Endodermal cell (in vitro differentiated cells): ENCODE measurements around the gene CPEB2. TPM values are rescaled to one million over a fixed set of nuclear protein-coding genes. Genes with fewer than 3 reads are reported as not detected.
A peak's percentile ranks its signal among the peaks of the same experiment; 100 is the strongest.

Experiments used
- DNase-seq: peaks from one replicate; pipeline ENCODE4 v3.0.0-alpha.2; 2017
- H3K27ac ChIP-seq: 2 replicates; pipeline ENCODE4 v1.5.1; 2013; ENCODE audit warnings: mild to moderate bottlenecking, low read depth, low read length, moderate library complexity
- H3K27me3 ChIP-seq: 2 replicates; pipeline ENCODE4 v1.6.1; 2013; ENCODE audit warnings: mild to moderate bottlenecking, low read length, moderate library complexity; ENCODE audit not compliant: insufficient read depth, control insufficient read depth, poor library complexity, severe bottlenecking
- H3K36me3 ChIP-seq: 2 replicates; pipeline ENCODE4 v1.7.0; 2013; ENCODE audit warnings: mild to moderate bottlenecking, low read length, moderate library complexity; ENCODE audit not compliant: control insufficient read depth, insufficient read depth
- H3K4me1 ChIP-seq: one replicate; pipeline ENCODE4 v1.7.0; 2013; ENCODE audit warnings: low read length; ENCODE audit not compliant: control insufficient read depth, insufficient read depth
- H3K4me3 ChIP-seq: 2 replicates; pipeline ENCODE4 v1.5.1; 2013; ENCODE audit warnings: mild to moderate bottlenecking, low read length, moderate library complexity
- H3K9ac ChIP-seq: 2 replicates; pipeline ENCODE4 v1.6.1; 2013; ENCODE audit warnings: mild to moderate bottlenecking, low read length, moderate library complexity; ENCODE audit not compliant: poor library complexity, severe bottlenecking; ENCODE audit errors: extremely low read depth
- H3K9me3 ChIP-seq: 2 replicates; pipeline ENCODE4 v1.6.1; 2013; ENCODE audit warnings: mild to moderate bottlenecking, low read length, moderate library complexity; ENCODE audit not compliant: control insufficient read depth
- H3K27ac Mint-ChIP-seq: 2 replicates; pipeline ENCODE4 v1.8.0; 2020; ENCODE audit warnings: mixed read lengths
- H3K27me3 Mint-ChIP-seq: 2 replicates; pipeline ENCODE4 v1.8.0; 2021; ENCODE audit warnings: mild to moderate bottlenecking, mixed read lengths; ENCODE audit not compliant: insufficient read depth
- H3K36me3 Mint-ChIP-seq: 2 replicates; pipeline ENCODE4 v1.8.0; 2020; ENCODE audit warnings: low read depth, mixed read lengths
- H3K4me1 Mint-ChIP-seq: 2 replicates; pipeline ENCODE4 v1.8.0; 2020; ENCODE audit warnings: mixed read lengths
- H3K4me3 Mint-ChIP-seq: 2 replicates; pipeline ENCODE4 v1.8.0; 2020; ENCODE audit warnings: mild to moderate bottlenecking, moderate library complexity, mixed read lengths
- H3K9me3 Mint-ChIP-seq: 2 replicates; pipeline ENCODE4 v1.8.0; 2020; ENCODE audit warnings: mild to moderate bottlenecking, mixed read lengths
- WGBS, 2 experiments: methylation state at CpG; one replicate each; pipeline versions ENCODE4 v1.1.5 to v1.1.7; 2013; ENCODE audit warnings: missing lambda C conversion rate in 2 of 2, mixed read lengths in 1 of 2; ENCODE audit not compliant: insufficient coverage in 1 of 2, insufficient read length in 1 of 2; 5-methylcytosine and 5-hydroxymethylcytosine counted together
- total RNA-seq, 2 donors: library from RNA; stranded (reverse); fragmentation: NEBNext Ultra II Directional in 1 of 2; extraction: Animal tissue kit (Norgen Biotek cat#: 25700) in 1 of 2; gene quantifications; 2 replicates in 1 of 2; 3 replicates in 1 of 2; pipeline ENCODE4 v1.2.1, GENCODE V29; 2021
- TF ChIP-seq, protein P1 (sequence below): fragments of 200-600 bp; sonication (generic); conservative IDR thresholded peaks from 2 replicates; pipeline ENCODE4 v1.5.0; 2021; ENCODE audit warnings: antibody characterized with exemption, mild to moderate bottlenecking

The CPEB2 gene
- total RNA-seq, 2 donors from 2014 or later = 4.8 to 8.6 TPM

DNA sequence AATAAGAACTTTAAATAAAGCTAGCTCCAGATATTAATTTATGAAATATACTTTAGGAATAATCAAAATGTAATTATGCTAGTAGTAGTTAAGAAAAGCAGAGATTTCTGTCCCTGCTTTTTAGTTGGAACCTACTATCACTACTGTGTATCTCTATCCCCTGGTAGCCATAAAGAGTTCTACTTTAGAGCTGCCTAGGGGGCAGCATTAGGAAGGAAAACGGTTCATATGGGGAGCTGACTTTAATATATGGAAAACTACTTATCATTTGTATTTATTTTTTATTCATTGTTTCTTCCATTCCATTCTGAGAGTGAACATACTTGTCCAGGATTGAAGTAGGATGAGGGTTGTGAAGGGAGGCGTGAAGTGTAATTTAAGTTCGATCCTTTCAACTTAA, 40.9 kb downstream of the CPEB2 start:
- H3K9ac ChIP-seq = no peak overlapping the region
- no peak for DNase-seq
- peaks cover 4% of the 10 kb centered on the region for H3K36me3 ChIP-seq
- Mint-ChIP-seq H3K36me3 (no peaks in the 10 kb centered on the region), H3K4me3 (no peak overlapping the region), H3K9me3 (no peaks in the 10 kb centered on the region), H3K27ac (no peak overlapping the region), H3K27me3 (no peaks in the 10 kb centered on the region), H3K4me1 (no peaks in the 10 kb centered on the region)
- H3K4me3 ChIP-seq = no peak overlapping the region
- no peaks in the 10 kb centered on the region for H3K9me3 ChIP-seq
- WGBS, 2 experiments = 67% methylated on average over 1 of the region's 3 CpGs; no CpG with 5 or more reads in 1 of the 2 experiments
- TF ChIP-seq, protein P1, sequence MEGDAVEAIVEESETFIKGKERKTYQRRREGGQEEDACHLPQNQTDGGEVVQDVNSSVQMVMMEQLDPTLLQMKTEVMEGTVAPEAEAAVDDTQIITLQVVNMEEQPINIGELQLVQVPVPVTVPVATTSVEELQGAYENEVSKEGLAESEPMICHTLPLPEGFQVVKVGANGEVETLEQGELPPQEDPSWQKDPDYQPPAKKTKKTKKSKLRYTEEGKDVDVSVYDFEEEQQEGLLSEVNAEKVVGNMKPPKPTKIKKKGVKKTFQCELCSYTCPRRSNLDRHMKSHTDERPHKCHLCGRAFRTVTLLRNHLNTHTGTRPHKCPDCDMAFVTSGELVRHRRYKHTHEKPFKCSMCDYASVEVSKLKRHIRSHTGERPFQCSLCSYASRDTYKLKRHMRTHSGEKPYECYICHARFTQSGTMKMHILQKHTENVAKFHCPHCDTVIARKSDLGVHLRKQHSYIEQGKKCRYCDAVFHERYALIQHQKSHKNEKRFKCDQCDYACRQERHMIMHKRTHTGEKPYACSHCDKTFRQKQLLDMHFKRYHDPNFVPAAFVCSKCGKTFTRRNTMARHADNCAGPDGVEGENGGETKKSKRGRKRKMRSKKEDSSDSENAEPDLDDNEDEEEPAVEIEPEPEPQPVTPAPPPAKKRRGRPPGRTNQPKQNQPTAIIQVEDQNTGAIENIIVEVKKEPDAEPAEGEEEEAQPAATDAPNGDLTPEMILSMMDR = peak; percentile 67
- H3K27ac ChIP-seq = no peak overlapping the region
- no peaks in the 10 kb centered on the region for H3K27me3 ChIP-seq
- no peaks in the 10 kb centered on the region for H3K4me1 ChIP-seq

DNA sequence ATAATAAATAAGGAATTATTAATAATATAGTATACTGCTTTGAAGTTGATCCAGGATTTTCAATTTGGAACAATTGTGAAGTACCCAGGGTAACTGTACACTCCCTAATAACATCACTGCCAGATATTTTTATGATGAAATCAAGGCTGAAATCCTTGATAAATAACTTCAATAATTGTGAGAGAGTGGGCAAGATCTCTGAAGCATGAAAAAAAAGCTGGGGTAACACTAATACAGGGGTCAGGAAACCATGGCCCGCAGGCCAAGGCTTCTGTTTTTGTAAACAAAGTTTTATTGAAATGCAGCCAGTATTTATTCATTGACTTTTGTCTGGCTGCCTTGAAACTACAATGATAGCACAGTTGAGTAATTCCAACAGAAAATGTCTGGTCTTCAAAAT, 41.6 kb downstream of the CPEB2 start:
- no peak overlapping the region for H3K4me3 Mint-ChIP-seq
- WGBS, 2 experiments = 100% methylated on average over 1 of the region's 1 CpG
- H3K27me3 Mint-ChIP-seq = no peaks in the 10 kb centered on the region
- H3K4me1 Mint-ChIP-seq = no peaks in the 10 kb centered on the region
- no peaks in the 10 kb centered on the region for H3K4me1 ChIP-seq
- no peaks in the 10 kb centered on the region for H3K36me3 Mint-ChIP-seq
- no peak overlapping the region for H3K27ac ChIP-seq
- peaks cover 4% of the 10 kb centered on the region for H3K36me3 ChIP-seq
- no peak overlapping the region for H3K27ac Mint-ChIP-seq
- H3K9me3 Mint-ChIP-seq = no peaks in the 10 kb centered on the region
- no peak for DNase-seq
- H3K27me3 ChIP-seq = no peaks in the 10 kb centered on the region
- TF ChIP-seq, protein P1 = no peak
- H3K9me3 ChIP-seq = no peaks in the 10 kb centered on the region
- no peak overlapping the region for H3K9ac ChIP-seq
- H3K4me3 ChIP-seq = no peak overlapping the region

DNA sequence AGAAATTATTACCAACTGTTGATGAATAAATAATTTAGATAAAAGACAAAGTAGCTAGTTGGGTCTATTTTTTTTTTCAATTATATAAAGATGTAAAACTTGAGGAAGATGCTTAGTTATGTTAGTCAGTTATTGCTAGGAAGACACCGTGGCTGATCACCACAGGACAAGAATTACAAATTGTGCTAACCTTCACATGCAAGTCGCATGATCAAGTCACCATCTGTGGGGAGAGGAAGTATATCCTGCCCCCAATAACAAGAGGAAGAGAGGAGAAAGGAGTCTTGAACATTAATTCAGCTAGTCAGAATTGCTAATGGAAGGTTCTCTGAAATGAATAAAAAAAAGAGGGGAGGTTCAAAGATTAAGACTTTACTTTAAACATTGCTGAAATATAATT, 52.3 kb downstream of the CPEB2 start:
- H3K36me3 Mint-ChIP-seq = peaks cover 35% of the 10 kb centered on the region
- H3K27ac Mint-ChIP-seq = no peak overlapping the region
- Histone ChIP-seq H3K27me3 (no peaks in the 10 kb centered on the region), H3K4me3 (no peak overlapping the region), H3K9me3 (peaks cover 29% of the 10 kb centered on the region), H3K36me3 (peaks cover 32% of the 10 kb centered on the region), H3K27ac (no peak overlapping the region), H3K9ac (no peak overlapping the region), H3K4me1 (no peaks in the 10 kb centered on the region)
- H3K4me1 Mint-ChIP-seq = no peaks in the 10 kb centered on the region
- TF ChIP-seq, protein P1 = no peak
- no peak for DNase-seq
- WGBS, 2 experiments = 89% methylated on average over 2 of the region's 2 CpGs; no CpG with 5 or more reads in 1 of the 2 experiments
- peaks cover 9% of the 10 kb centered on the region for H3K9me3 Mint-ChIP-seq
- H3K4me3 Mint-ChIP-seq = no peak overlapping the region
- no peaks in the 10 kb centered on the region for H3K27me3 Mint-ChIP-seq
